Vagina (tissue), 2 donors: ENCODE measurements around the gene BRSK2.

Experiments used
- CTCF ChIP-seq, 3 experiments: fragments of 450-650 bp in 2 of 3; fragments of 200-600 bp in 1 of 3; sonication (generic) in 1 of 3; IDR thresholded peaks; one replicate each; pipeline ENCODE4 v1.5.1; 2017 to 2019; ENCODE audit warnings: antibody characterized with exemption in 3 of 3, mild to moderate bottlenecking in 2 of 3, moderate library complexity in 2 of 3
- POLR2A ChIP-seq, 2 donors: fragments of 450-650 bp; IDR thresholded peaks; one replicate each; pipeline ENCODE4 v1.6.1; 2017; ENCODE audit warnings: antibody characterized with exemption in 2 of 2, mild to moderate bottlenecking in 2 of 2, moderate library complexity in 2 of 2
- POLR2AphosphoS5 ChIP-seq, 2 donors: sonication (generic); formaldehyde crosslinking; IDR thresholded peaks; one replicate each; pipeline ENCODE4 v1.9.0; 2017; ENCODE audit warnings: antibody characterized with exemption in 2 of 2, mild to moderate bottlenecking in 2 of 2, low read depth in 1 of 2; ENCODE audit not compliant: insufficient read depth in 1 of 2

GRCh38 chr11:1425006-1425405, 35.3 kb downstream of the BRSK2 start:
- TF ChIP-seq CTCF (IDR thresholded peaks at IDR 0.05) (no peak), POLR2A (IDR thresholded peaks at IDR 0.05) (no peak), POLR2AphosphoS5 (IDR thresholded peaks at IDR 0.05; ENCODE audit: insufficient read depth in 1 of 2, low read depth in 1 of 2) (no peak)
